ENCODE measurements around the gene KIAA0825.

Gene KIAA0825

DNA sequence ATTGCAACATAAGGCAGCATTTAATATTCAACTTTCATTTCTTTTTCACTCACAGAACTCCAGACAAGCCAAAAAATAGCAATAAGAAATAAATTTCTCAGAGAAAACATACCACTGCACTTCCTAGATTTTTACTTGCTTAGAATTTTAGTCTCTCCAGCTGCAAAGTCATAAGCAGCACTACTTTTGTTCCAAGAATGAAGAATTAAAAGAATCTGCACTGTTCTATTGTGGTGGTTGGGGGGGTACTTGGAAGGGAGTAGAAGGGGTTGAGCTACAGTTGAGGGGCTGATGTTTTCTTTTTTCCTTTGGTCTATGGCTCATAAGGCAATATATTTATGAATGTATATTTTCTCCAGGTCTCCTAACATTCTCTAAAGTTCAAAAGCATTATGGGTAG lies 144.5 kb downstream of the KIAA0825 start:
- no peak for TF ChIP-seq JUND (IDR thresholded peaks at IDR 0.05; ENCODE audit: low read depth)
- in situ Hi-C loops (cut with HindIII; ENCODE audit: low pct_unique_long_range_greater_than_20kb, low sequenced_read_pairs), result no loop called here
- no peak for DNase-seq (ENCODE audit: low read depth in 1 of 2, low spot score in 1 of 2)

DNA sequence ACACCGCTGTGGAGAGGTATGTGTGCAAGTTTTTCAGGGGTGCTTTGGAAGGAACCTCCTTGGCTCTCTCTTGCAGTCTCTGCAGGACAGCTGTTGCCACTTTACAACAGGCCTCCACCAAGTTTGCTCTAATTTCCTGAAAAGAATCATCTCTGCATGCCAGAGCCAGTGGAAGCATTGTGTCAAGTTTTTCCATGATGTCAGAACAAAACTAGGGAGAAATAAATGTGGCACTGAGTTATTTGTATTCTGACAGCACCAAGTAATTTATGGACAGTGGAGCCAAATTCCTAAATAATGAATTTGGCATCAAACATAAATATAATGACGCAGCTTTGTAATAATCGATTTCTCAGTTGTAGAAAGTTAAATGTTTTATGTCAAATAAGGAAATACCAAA lies 146.9 kb downstream of the KIAA0825 start:
- DNase-seq (ENCODE audit: low read depth in 1 of 2, low spot score in 1 of 2), result no peak
- in situ Hi-C loops (cut with HindIII; ENCODE audit: low pct_unique_long_range_greater_than_20kb, low sequenced_read_pairs), result no loop called here
- no peak for TF ChIP-seq JUND (IDR thresholded peaks at IDR 0.05; ENCODE audit: low read depth)

DNA sequence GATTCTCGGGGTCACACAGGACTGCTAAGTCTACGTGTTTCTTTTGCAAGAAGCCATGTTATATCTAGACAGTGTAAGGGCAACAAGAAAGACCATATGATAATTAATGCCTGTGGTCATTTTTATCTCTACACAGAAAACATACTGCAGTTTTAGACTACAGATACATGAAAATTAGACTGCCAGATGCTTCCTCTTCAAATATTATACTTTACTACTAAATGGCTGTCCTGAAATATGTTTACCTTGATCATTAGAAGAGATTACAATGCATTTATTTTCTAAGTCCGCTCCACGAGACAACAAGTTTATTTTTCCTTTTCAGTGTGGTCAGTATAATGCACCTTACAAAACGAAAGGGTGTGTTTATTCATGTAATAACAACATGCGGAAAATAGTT lies 147.6 kb downstream of the KIAA0825 start:
- DNase-seq (ENCODE audit: low read depth in 1 of 2, low spot score in 1 of 2), result no peak
- TF ChIP-seq JUND (IDR thresholded peaks at IDR 0.05; ENCODE audit: low read depth), result no peak
- in situ Hi-C loops (cut with HindIII; ENCODE audit: low pct_unique_long_range_greater_than_20kb, low sequenced_read_pairs), result no loop called here

GRCh38 chr5:94469894-94470329 lies 148.5 kb downstream of the KIAA0825 start:
- TF ChIP-seq JUND (IDR thresholded peaks at IDR 0.05; ENCODE audit: low read depth), result no peak
- no peak for DNase-seq (ENCODE audit: low read depth in 1 of 2, low spot score in 1 of 2)
- in situ Hi-C loops (cut with HindIII; ENCODE audit: low pct_unique_long_range_greater_than_20kb, low sequenced_read_pairs), result no loop called here

DNA sequence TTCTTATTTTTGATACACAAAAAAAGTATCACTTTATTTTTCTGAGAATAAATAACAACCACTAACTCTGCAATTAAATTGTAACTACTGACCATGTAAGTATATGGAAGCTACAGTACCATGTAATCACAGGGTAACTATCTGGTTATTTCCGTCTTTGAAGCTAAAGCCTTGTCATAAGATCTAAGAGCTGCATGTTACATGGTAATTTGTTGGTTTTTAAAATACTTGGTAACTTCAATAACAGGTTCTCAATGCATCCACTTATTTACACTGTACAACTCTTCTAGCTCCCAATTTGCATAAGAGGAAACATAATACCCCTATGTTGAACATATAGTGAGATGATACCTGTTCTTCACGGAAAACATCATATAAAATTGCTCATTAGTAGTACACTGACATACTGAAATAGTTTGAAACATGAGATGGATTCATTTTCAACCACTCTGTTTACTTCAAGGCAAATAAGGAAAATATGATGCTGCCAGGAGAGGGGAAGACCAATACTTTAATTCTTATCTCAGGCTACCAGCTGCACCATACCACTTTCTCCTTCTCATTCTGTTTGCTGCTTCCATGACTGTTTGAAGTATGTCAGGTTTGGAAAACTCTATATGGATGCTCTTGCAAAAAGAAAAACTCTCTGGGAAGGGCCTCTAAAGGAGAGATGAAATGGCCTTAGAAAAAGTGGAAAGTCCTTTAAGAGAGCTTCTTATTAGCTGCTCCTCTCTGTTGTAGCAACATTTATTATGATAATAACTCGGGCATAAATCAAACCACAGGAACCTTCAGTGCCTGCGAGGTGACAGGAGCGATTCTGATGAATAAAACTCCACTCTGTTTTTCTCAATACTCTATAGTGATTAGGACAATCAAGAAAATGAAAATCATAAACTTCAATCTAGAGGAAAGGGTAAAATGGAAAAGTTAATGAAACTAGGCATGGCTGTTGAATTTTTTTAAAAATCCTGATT lies 150.2 kb downstream of the KIAA0825 start:
- DNase-seq (ENCODE audit: low read depth in 1 of 2, low spot score in 1 of 2), result no peak
- in situ Hi-C loops (cut with HindIII; ENCODE audit: low pct_unique_long_range_greater_than_20kb, low sequenced_read_pairs), result no loop called here
- no peak for TF ChIP-seq JUND (IDR thresholded peaks at IDR 0.05; ENCODE audit: low read depth)

- no peak for DNase-seq (ENCODE audit: low read depth in 1 of 2, low spot score in 1 of 2)
- in situ Hi-C loops (cut with HindIII; ENCODE audit: low pct_unique_long_range_greater_than_20kb, low sequenced_read_pairs), result no loop called here
- no peak for TF ChIP-seq JUND (IDR thresholded peaks at IDR 0.05; ENCODE audit: low read depth)
These were observed 151.0 kb downstream of the KIAA0825 start for GRCh38 chr5:94467346-94467953.

GRCh38 chr5:94463739-94464138 lies 154.7 kb downstream of the KIAA0825 start:
- in situ Hi-C loops (cut with HindIII; ENCODE audit: low pct_unique_long_range_greater_than_20kb, low sequenced_read_pairs), result no loop called here
- no peak for DNase-seq (ENCODE audit: low read depth in 1 of 2, low spot score in 1 of 2)
- no peak for TF ChIP-seq JUND (IDR thresholded peaks at IDR 0.05; ENCODE audit: low read depth)

DNA sequence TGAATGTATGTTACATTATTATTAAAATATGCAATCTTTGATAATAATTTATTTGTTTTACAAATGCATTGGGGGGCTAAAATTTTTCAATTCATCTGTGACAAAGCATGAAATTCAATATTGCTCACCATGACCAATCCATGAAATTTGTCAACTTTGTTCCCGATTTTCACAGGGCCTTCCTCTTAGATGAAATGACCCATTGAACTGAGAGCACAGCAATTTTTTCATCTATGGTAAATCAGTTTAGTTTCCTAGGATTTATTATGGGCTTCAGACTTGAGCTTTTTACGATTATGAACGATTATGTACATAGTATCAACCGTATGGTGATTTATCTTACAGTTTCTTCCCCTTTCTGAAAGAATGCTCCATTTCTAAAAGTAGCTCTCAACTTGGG lies 157.3 kb downstream of the KIAA0825 start:
- in situ Hi-C loops (cut with HindIII; ENCODE audit: low pct_unique_long_range_greater_than_20kb, low sequenced_read_pairs), result no loop called here
- DNase-seq (ENCODE audit: low read depth in 1 of 2, low spot score in 1 of 2), result no peak
- TF ChIP-seq JUND (IDR thresholded peaks at IDR 0.05; ENCODE audit: low read depth), result no peak

- in situ Hi-C loops (cut with HindIII; ENCODE audit: low pct_unique_long_range_greater_than_20kb, low sequenced_read_pairs), result no loop called here
- no peak for DNase-seq (ENCODE audit: low read depth in 1 of 2, low spot score in 1 of 2)
- no peak for TF ChIP-seq JUND (IDR thresholded peaks at IDR 0.05; ENCODE audit: low read depth)
These were observed 158.5 kb downstream of the KIAA0825 start for GRCh38 chr5:94459915-94460314.

GRCh38 chr5:94457788-94458187 lies 160.6 kb downstream of the KIAA0825 start:
- no peak for DNase-seq (ENCODE audit: low read depth in 1 of 2, low spot score in 1 of 2)
- TF ChIP-seq JUND (IDR thresholded peaks at IDR 0.05; ENCODE audit: low read depth), result no peak
- in situ Hi-C loops (cut with HindIII; ENCODE audit: low pct_unique_long_range_greater_than_20kb, low sequenced_read_pairs), result no loop called here

DNA sequence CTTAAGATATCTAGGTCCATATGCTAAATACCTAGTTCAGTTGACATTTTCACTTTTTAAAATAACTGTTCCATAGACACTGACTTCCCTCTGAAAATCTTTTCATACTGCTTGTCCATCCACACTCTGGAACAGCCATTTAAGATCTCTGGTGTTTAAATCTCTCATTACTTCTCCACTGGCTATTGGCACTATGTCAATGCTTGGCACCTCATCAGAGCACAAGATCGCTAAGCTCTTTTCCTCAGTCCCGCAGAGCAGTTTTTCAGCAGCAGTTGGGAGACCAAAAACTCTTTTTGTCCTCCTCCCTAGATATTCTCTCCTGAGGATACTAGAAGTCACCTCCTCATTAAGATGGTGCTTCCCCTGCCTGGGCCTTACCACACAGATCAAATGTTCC lies 172.7 kb downstream of the KIAA0825 start:
- no peak for DNase-seq (ENCODE audit: low read depth in 1 of 2, low spot score in 1 of 2)
- no peak for TF ChIP-seq JUND (IDR thresholded peaks at IDR 0.05; ENCODE audit: low read depth)
- in situ Hi-C loops (cut with HindIII; ENCODE audit: low pct_unique_long_range_greater_than_20kb, low sequenced_read_pairs), result no loop called here

DNA sequence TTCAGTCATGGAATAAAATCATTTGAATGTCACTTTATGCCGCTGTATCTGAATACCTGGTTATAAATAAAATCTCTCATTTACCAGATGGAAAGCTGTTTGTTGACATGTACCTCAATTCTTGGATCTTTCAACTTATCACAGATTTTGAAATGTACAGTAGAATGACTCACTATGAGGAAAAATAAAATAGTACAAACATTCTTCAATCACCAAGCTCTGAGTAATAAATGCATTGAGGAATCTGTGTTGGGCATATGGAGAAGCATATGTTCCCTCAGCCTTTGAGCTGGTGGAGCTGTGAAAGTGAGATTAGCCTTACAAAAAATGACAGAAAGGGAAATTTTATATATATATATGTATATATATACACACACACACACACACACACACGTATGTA lies 175.4 kb downstream of the KIAA0825 start:
- in situ Hi-C loops (cut with HindIII; ENCODE audit: low pct_unique_long_range_greater_than_20kb, low sequenced_read_pairs), result no loop called here
- TF ChIP-seq JUND (IDR thresholded peaks at IDR 0.05; ENCODE audit: low read depth), result no peak
- DNase-seq (ENCODE audit: low read depth in 1 of 2, low spot score in 1 of 2), result no peak

DNA sequence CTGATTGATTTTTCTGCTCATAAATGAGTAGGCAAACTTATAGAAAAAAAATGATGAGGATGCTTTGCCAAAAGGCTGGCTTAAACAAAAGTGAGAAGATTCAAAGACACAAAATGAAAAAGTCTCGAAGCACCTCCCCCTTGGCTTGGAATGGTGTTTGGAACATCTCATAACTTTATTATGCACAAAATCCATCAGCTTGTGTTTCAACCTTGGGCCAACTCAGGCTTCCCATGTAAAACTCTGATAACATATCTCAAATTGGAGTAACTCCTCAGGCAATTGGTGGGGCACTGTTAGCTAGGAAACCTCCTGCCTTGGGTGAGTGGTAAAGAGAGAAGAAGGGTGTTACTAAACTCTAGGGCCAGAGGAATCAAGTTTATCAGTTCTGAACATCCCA lies 176.3 kb downstream of the KIAA0825 start:
- in situ Hi-C loops (cut with HindIII; ENCODE audit: low pct_unique_long_range_greater_than_20kb, low sequenced_read_pairs), result no loop called here
- no peak for DNase-seq (ENCODE audit: low read depth in 1 of 2, low spot score in 1 of 2)
- no peak for TF ChIP-seq JUND (IDR thresholded peaks at IDR 0.05; ENCODE audit: low read depth)
